Skeletal muscle tissue (tissue), 4 donors: ENCODE measurements around the gene PFKFB4. TPM values are rescaled to one million over a fixed set of nuclear protein-coding genes. Genes with fewer than 3 reads are reported as not detected.

ENCODE experiments used
- H3K27ac ChIP-seq: one replicate; pipeline ENCODE4 v1.7.0; 2013; ENCODE audit warnings: mild to moderate bottlenecking, low read depth, low read length, inconsistent platforms
- H3K27me3 ChIP-seq, 3 donors: one replicate each; pipeline ENCODE4 v1.7.0; 2013; ENCODE audit warnings: low read length in 3 of 3; ENCODE audit not compliant: control insufficient read depth in 3 of 3, insufficient read depth in 3 of 3
- H3K36me3 ChIP-seq, 3 donors: one replicate each; pipeline ENCODE4 v1.7.0; 2013; ENCODE audit warnings: low read length in 3 of 3; ENCODE audit not compliant: control insufficient read depth in 3 of 3, insufficient read depth in 3 of 3
- H3K4me1 ChIP-seq, 3 donors: one replicate each; pipeline ENCODE4 v1.7.0; 2013; ENCODE audit warnings: low read length in 3 of 3, mild to moderate bottlenecking in 3 of 3; ENCODE audit not compliant: control insufficient read depth in 3 of 3, insufficient read depth in 3 of 3
- H3K4me3 ChIP-seq, 3 donors: one replicate each; pipeline ENCODE4 v1.7.0; 2013; ENCODE audit warnings: low read length in 3 of 3
- H3K9ac ChIP-seq, 3 donors: one replicate each; pipeline ENCODE4 v1.7.0; 2013; ENCODE audit warnings: low read length in 3 of 3, mild to moderate bottlenecking in 3 of 3, moderate library complexity in 2 of 3, low read depth in 1 of 3
- H3K9me3 ChIP-seq, 3 donors: one replicate each; pipeline ENCODE4 v1.7.0; 2013; ENCODE audit warnings: low read length in 3 of 3; ENCODE audit not compliant: control insufficient read depth in 3 of 3
- total RNA-seq: library from RNA; depleted of rRNA; stranded (reverse); fragments of >200 nt; gene quantifications from one replicate; pipeline ENCODE4 v1.2.3, GENCODE V29; 2014
- donor health status: Osteomylitis.

Gene PFKFB4
- 8.4 TPM for total RNA-seq

DNA sequence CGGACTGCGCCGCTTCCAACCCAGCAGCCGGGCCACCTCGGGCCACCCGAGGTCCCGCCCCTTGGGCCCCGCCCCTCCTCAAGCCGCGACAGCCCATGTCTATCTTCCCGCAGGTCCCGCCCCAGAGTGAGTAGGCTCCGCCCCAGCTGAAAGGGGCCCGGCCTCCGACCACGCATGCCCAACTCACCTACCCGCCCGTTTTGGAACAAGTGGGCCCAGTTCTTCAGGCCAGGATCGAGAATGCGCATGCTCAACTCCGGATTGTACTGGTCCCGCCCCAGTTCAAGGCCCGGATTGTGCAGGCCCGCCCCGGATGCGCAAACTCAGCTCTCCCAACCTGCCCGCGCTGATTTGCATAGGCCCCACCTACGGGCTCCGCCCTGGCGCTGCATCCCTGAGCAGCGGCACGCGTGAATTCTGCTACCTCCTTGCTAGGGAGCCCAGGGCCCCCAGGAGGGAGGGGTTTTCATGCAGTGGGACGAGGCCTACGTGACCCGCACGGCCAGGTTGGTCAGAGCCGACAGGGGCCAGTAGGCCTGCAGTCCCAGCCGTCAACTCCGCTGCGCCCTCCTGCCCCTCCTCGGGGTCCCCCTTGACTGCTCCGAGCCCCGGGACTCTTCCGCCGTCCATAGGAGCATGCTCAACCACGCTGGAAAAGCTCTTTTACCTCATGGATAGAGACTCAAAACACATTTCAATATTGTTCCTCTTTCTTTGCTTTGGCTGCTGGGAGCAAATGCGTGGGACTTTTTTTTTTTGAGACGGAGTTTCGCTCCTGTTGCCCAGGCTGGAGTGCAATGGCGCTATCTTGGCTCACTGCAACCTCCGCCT lies at the start of gene PFKFB4:
TSS of gene PFKFB4 (minus strand) at position 8 of the 831 bp plus-strand sequence. CDS start 26 bp downstream, outside the sequence.
- no peak within 1 kb of the TSS for H3K27ac ChIP-seq
- no peaks in the 10 kb centered on the region for H3K9me3 ChIP-seq
- no peaks in the 10 kb centered on the region for H3K36me3 ChIP-seq
- peak within 1 kb of the TSS; percentile 47 to 74 (median 65) for H3K9ac ChIP-seq
- no peaks in the 10 kb centered on the region for H3K27me3 ChIP-seq
- peaks cover 47 to 58% (median 54%) of the 10 kb centered on the region in 3 donors for H3K4me1 ChIP-seq
- H3K4me3 ChIP-seq, result peak within 1 kb of the TSS; percentile 76 to 85 (median 77)

DNA sequence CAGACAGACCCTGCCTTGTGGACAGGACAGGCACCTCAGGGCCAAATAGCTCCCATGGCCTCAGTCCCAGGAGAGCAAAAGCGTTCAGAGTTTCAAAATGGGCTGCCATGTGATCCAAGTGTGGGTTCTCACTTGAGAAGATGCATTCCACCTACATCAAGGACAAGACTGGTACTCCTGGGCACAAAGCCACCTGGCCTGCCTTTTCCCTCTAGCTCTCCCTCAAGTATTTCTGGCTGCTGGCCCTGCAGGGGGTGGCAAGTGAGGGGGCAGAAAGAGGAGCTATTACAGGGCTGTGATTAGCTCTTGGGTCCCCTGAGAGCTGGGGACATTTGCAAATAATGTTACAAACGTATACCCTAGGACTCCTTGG lies 45.0 kb upstream of the PFKFB4 start:
- Histone ChIP-seq H3K27me3 (no peaks in the 10 kb centered on the region), H3K4me3 (no peak overlapping the region), H3K36me3 (peaks cover 62 to 77% (median 72%) of the 10 kb centered on the region in 3 donors), H3K4me1 (peaks cover 54 to 88% (median 65%) of the 10 kb centered on the region in 3 donors), H3K9me3 (no peaks in the 10 kb centered on the region), H3K27ac (peak overlapping the region; percentile 97), H3K9ac (peak overlapping the region in 1 of 3 donors; percentile 70)

DNA sequence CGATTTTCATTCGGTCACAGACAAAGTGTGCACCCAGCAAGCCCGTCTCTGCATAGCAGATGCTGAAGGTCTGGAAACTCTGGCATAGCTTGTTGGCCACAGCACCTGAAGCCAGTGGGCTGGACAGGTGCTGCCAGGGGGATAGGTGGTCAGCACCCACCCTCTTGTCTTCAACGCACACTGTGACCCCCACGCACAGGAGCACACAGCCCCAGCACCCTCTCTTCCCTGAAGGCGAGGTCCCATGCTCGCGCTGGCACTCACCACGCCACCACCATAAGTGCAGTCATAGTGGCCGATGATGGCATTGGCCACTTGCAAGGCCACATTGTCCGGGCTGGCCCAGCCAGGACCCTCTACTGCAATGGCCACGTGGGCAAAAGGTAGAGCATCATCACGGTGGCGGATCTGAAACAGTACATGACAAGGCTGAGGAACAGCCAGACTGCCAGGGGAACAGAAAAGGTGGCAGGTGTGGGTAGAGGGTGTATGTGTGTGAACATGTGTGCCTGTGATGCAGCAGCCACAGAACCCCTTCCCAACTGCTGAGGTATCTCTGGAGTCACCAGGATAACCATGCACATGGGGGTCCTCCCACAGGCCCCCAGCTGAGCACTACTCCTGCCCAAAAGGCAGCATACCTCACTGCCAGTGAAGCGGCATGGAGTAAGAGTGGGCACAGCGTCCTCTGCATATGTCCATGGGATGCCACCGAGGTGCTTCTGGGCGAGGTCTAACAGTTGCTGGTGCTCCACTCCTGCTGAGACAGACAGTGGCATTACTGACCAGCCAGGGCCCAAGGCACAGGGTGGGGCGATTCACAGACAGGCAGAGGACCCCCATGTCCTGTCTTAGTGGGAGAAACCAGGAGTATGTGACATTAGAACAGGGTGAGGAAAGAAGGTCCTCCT lies 44.4 kb upstream of the PFKFB4 start:
- Histone ChIP-seq H3K4me3 (peak overlapping the region in 1 of 3 donors; percentile 29), H3K27me3 (no peaks in the 10 kb centered on the region), H3K9me3 (no peaks in the 10 kb centered on the region), H3K9ac (peak overlapping the region in 1 of 3 donors; percentile 70), H3K36me3 (peaks cover 60 to 77% (median 71%) of the 10 kb centered on the region in 3 donors), H3K4me1 (peaks cover 57 to 93% (median 71%) of the 10 kb centered on the region in 3 donors), H3K27ac (peak overlapping the region; percentile 97)

DNA sequence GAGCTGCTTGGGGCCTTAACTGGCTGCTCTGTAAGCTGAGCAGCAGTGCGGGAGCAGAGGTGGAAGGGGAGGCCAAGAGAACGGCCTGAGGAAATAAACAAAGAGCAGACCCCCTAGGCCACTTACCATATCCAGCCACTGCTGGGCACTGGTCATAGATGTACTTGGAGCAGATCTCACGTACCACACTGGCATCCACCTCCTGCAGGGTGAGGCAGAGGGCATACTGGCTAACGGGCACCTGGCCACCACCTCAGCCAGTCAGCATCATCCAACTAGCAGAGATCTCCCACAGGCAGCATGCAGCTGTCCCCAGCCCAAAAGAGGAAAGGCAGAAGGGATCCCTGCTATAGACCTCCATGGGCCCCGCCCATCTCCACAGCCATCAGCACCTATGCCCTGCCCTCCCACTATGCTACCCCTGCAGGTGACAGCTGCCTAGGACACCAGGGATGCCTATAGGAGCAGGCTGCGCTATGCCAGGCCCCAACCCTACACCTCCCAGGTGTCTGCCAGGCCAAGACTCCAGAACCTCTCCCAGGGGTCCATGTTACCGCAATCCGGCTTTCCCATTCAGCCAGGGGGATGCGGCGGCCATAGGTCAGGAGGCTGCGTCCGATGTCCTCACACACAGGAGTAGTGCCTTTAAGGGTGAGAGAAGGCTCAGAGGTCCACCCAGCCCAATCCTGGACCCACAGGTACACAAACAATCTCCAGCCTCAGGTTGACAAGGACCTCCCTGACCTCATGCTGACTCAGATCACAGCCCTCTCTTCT lies 43.1 kb upstream of the PFKFB4 start:
- Histone ChIP-seq H3K9me3 (no peaks in the 10 kb centered on the region), H3K4me1 (peaks cover 59 to 91% (median 76%) of the 10 kb centered on the region in 3 donors), H3K27me3 (no peaks in the 10 kb centered on the region), H3K27ac (peak overlapping the region; percentile 97), H3K9ac (peak overlapping the region; percentile 55 to 83 (median 63)), H3K36me3 (peaks cover 48 to 64% (median 59%) of the 10 kb centered on the region in 3 donors), H3K4me3 (peak overlapping the region in 2 of 3 donors; percentile 30 to 52)

DNA sequence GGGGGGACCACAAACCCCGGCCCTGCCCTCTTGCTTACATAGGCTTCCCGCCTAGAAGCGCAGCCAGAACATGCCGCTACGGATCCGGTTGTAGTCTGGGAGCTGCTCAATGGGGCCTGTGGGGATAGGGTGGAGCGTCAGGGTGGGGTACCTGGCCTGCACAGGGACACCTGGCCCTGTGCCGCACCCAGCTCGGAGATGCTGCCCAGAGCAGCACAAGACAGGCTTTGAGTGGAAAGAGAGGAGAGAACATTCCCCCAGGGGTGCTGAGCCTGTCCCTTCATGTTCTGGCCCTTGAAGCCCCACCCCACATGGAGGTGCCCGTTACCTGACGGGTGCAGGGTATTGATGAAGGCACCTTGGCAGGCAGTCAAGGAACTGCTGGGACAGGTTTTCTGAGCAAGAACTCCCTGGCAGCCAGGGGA lies 42.5 kb upstream of the PFKFB4 start:
- H3K9ac ChIP-seq, result peak overlapping the region; percentile 55 to 83 (median 63)
- peaks cover 42 to 58% (median 53%) of the 10 kb centered on the region in 3 donors for H3K36me3 ChIP-seq

DNA sequence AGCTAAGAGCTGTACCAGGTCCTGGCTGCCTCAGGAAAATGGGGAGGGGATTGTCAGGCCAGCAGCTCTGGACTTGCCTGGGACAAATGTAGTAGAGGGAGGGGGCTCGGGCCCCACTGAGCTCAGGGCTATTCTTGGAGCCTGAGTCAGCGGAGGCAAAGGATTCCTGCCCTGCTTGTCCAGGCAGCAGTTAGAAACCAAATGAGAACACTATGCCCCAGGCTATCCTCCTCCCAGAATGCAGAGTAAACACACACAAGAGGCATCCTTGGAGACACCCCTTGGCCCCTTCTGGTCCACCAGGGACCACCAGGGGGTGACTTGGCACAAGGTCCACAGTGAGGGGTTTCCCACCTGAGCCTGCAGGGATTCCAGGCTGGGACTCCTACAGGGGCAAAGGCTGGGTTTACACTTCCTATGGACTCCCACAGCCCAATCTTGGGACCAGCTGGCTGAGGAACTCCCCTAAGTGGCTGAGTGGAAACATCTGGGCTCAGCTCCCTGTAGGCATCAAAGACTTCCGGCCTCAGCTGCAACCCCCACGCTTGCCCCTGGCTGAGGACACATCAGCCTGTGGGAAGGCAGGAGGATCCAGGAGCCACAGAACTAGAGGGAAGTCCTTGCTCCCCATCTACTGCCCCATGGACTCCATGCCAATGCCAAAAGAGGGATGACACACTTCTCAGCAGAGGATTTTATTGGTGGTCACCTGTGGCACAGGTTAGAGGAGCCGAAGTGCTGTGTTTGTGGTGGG lies 41.9 kb upstream of the PFKFB4 start:
- H3K4me3 ChIP-seq, result peak overlapping the region; percentile 11 to 52 (median 30)

More for the DNA sequence above, 42.5 kb upstream of the PFKFB4 start:
- H3K27me3 ChIP-seq, result no peaks in the 10 kb centered on the region
- no peaks in the 10 kb centered on the region for H3K9me3 ChIP-seq
- peak overlapping the region; percentile 11 to 52 (median 30) for H3K4me3 ChIP-seq
- peaks cover 63 to 92% (median 82%) of the 10 kb centered on the region in 3 donors for H3K4me1 ChIP-seq
- peak overlapping the region; percentile 97 for H3K27ac ChIP-seq

DNA sequence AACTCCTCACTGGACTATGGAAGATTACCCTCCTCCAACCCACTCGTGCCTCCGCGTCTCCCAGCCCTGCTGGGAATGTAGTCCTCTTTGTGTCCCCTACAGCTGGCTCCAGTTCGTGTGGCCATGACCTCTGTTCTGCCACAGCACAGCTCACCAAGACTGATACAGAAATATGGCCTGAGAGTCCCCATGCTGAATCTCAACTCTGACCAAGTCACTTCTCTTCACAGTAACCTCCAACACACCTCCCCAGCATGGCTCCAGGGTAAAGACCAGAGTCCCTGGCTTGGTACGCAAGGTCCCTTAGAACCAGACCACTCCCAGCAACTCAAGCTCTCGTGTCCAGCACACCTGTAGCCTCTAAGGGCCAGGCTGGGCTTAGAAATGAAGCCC lies 40.8 kb upstream of the PFKFB4 start:
- Histone ChIP-seq H3K4me1 (peaks cover 63 to 80% (median 75%) of the 10 kb centered on the region in 3 donors), H3K36me3 (peaks cover 27 to 41% (median 36%) of the 10 kb centered on the region in 3 donors), H3K4me3 (no peak overlapping the region), H3K27me3 (peaks cover 0 to 6% (median 0%) of the 10 kb centered on the region in 3 donors), H3K27ac (peak overlapping the region; percentile 97), H3K9ac (peak overlapping the region; percentile 46 to 83 (median 68)), H3K9me3 (no peaks in the 10 kb centered on the region)

More for the DNA sequence above, 41.9 kb upstream of the PFKFB4 start:
- H3K27me3 ChIP-seq, result no peaks in the 10 kb centered on the region
- peak overlapping the region; percentile 54 to 83 (median 68) for H3K9ac ChIP-seq
- H3K4me1 ChIP-seq, result peaks cover 63 to 91% (median 82%) of the 10 kb centered on the region in 3 donors
- H3K9me3 ChIP-seq, result no peaks in the 10 kb centered on the region
- peaks cover 36 to 52% (median 47%) of the 10 kb centered on the region in 3 donors for H3K36me3 ChIP-seq
- H3K27ac ChIP-seq, result peak overlapping the region; percentile 97

DNA sequence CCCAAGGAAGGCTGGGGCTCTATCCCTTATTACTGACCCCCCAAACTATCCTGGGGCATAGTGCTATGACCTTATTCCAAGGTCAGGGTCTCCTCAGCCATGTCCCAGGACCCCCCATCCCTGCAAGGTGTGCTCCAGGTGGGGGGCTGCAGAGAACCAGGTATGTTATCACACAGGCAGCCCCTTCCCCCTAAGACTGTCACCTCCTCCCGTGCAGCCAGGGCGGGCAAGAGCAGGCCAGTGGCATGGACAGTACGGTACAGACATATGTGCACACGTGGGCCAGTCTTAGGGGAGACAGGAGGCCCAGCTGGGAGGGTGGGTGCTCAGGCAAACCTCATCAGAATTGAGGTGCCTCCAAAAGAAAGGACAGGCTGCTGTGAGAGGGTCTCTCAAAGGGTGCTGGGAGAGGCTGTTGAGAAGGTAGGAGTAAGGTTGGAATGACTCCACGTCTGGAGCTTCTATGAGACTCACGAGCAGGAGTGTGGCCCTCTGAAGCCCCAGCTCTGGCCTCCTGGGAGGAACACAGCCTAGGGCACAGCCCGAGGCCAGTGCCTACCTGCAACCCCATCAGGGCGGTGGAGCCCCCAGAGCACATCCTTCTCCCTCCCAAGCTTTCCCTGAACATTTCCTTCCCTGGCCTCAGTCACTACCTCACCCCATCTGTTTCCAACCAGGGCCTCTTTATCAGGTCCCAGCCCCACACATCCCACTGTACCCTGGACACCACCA lies 40.2 kb upstream of the PFKFB4 start:
- peak overlapping the region; percentile 97 for H3K27ac ChIP-seq
- H3K27me3 ChIP-seq, result peaks cover 0 to 6% (median 0%) of the 10 kb centered on the region in 3 donors
- peaks cover 27 to 39% (median 36%) of the 10 kb centered on the region in 3 donors for H3K36me3 ChIP-seq
- H3K9me3 ChIP-seq, result no peaks in the 10 kb centered on the region
- peaks cover 62 to 75% (median 75%) of the 10 kb centered on the region in 3 donors for H3K4me1 ChIP-seq
- H3K9ac ChIP-seq, result no peak overlapping the region
- H3K4me3 ChIP-seq, result no peak overlapping the region
